Measurements from ENCODE around the gene PPP1CC.

Gene PPP1CC

GRCh38 chr12:110693731-110694130, 49.0 kb downstream of the PPP1CC start:
- TF ChIP-seq GATA3 (IDR thresholded peaks at IDR 0.05; ENCODE audit: low read depth, low read length), result peak; percentile 80
- peak; percentile 94 for TF ChIP-seq GATA2 (IDR thresholded peaks at IDR 0.05; ENCODE audit: low read depth, low read length)

- no peak for TF ChIP-seq GATA3 (IDR thresholded peaks at IDR 0.05; ENCODE audit: low read depth, low read length)
- TF ChIP-seq GATA2 (IDR thresholded peaks at IDR 0.05; ENCODE audit: low read depth, low read length), result no peak
Observed at GRCh38 chr12:110690127-110690430, 52.6 kb downstream of the PPP1CC start.

GRCh38 chr12:110689281-110690126, 53.2 kb downstream of the PPP1CC start:
- TF ChIP-seq GATA2 (IDR thresholded peaks at IDR 0.05; ENCODE audit: low read depth, low read length), result no peak
- no peak for TF ChIP-seq GATA3 (IDR thresholded peaks at IDR 0.05; ENCODE audit: low read depth, low read length)

GRCh38 chr12:110688446-110689280, 54.0 kb downstream of the PPP1CC start, which contains the start of gene HVCN1:
HVCN1 (minus strand) TSS chr12:110689115; CDS start chr12:110683245, 5,870 bp downstream.
- TF ChIP-seq GATA2 (IDR thresholded peaks at IDR 0.05; ENCODE audit: low read depth, low read length) (no peak), GATA3 (IDR thresholded peaks at IDR 0.05; ENCODE audit: low read depth, low read length) (no peak)

- TF ChIP-seq GATA2 (IDR thresholded peaks at IDR 0.05; ENCODE audit: low read depth, low read length), result no peak
- no peak for TF ChIP-seq GATA3 (IDR thresholded peaks at IDR 0.05; ENCODE audit: low read depth, low read length)
Observed at GRCh38 chr12:110687396-110688169, 55.1 kb downstream of the PPP1CC start.

GRCh38 chr12:110686294-110686903, 56.3 kb downstream of the PPP1CC start:
- TF ChIP-seq GATA3 (IDR thresholded peaks at IDR 0.05; ENCODE audit: low read depth, low read length), result no peak
- TF ChIP-seq GATA2 (IDR thresholded peaks at IDR 0.05; ENCODE audit: low read depth, low read length), result no peak

GRCh38 chr12:110684312-110684836, 58.3 kb downstream of the PPP1CC start:
- TF ChIP-seq GATA2 (IDR thresholded peaks at IDR 0.05; ENCODE audit: low read depth, low read length) (no peak), GATA3 (IDR thresholded peaks at IDR 0.05; ENCODE audit: low read depth, low read length) (no peak)

GRCh38 chr12:110683888-110684287, 58.8 kb downstream of the PPP1CC start:
- TF ChIP-seq GATA2 (IDR thresholded peaks at IDR 0.05; ENCODE audit: low read depth, low read length) (peak; percentile 70), GATA3 (IDR thresholded peaks at IDR 0.05; ENCODE audit: low read depth, low read length) (peak; percentile 48; the same call in 1 of the 2 replicates)

- TF ChIP-seq GATA2 (IDR thresholded peaks at IDR 0.05; ENCODE audit: low read depth, low read length) (no peak), GATA3 (IDR thresholded peaks at IDR 0.05; ENCODE audit: low read depth, low read length) (no peak)
Observed at GRCh38 chr12:110680032-110680431, 62.7 kb downstream of the PPP1CC start.

- TF ChIP-seq GATA2 (IDR thresholded peaks at IDR 0.05; ENCODE audit: low read depth, low read length) (no peak), GATA3 (IDR thresholded peaks at IDR 0.05; ENCODE audit: low read depth, low read length) (no peak)
Observed at GRCh38 chr12:110679201-110679600, 63.5 kb downstream of the PPP1CC start.

- TF ChIP-seq GATA3 (IDR thresholded peaks at IDR 0.05; ENCODE audit: low read depth, low read length) (no peak), GATA2 (IDR thresholded peaks at IDR 0.05; ENCODE audit: low read depth, low read length) (no peak)
Observed at GRCh38 chr12:110677982-110678381, 64.7 kb downstream of the PPP1CC start.

- TF ChIP-seq GATA2 (IDR thresholded peaks at IDR 0.05; ENCODE audit: low read depth, low read length) (no peak), GATA3 (IDR thresholded peaks at IDR 0.05; ENCODE audit: low read depth, low read length) (no peak)
Observed at GRCh38 chr12:110677206-110677911, 65.3 kb downstream of the PPP1CC start.

- no peak for TF ChIP-seq GATA3 (IDR thresholded peaks at IDR 0.05; ENCODE audit: low read depth, low read length)
- TF ChIP-seq GATA2 (IDR thresholded peaks at IDR 0.05; ENCODE audit: low read depth, low read length), result no peak
Observed at GRCh38 chr12:110676171-110676570, 66.5 kb downstream of the PPP1CC start.

Measured in SH-SY5Y (cell line).